Measurements from ENCODE around the gene POU4F1.

DNA sequence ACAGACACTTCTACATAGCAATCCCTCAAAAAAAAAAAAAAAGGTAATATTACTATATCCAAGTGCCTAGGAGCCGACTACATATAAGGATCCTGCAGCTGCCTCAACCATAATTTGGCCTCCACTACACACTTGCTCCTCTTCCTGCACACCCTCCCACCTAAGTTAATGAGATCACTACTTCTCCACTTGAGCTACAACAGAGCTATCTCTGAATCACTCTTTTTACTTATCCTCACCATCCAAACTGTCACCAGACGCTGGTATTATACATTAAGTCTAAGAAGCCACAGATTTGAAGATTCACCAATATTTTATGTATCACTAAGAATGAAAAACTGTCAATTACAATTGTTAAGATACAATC is 47.3 kb upstream of the POU4F1 start:
- TF ChIP-seq POLR2A (IDR thresholded peaks at IDR 0.05) = no peak
- TF ChIP-seq, protein P1, sequence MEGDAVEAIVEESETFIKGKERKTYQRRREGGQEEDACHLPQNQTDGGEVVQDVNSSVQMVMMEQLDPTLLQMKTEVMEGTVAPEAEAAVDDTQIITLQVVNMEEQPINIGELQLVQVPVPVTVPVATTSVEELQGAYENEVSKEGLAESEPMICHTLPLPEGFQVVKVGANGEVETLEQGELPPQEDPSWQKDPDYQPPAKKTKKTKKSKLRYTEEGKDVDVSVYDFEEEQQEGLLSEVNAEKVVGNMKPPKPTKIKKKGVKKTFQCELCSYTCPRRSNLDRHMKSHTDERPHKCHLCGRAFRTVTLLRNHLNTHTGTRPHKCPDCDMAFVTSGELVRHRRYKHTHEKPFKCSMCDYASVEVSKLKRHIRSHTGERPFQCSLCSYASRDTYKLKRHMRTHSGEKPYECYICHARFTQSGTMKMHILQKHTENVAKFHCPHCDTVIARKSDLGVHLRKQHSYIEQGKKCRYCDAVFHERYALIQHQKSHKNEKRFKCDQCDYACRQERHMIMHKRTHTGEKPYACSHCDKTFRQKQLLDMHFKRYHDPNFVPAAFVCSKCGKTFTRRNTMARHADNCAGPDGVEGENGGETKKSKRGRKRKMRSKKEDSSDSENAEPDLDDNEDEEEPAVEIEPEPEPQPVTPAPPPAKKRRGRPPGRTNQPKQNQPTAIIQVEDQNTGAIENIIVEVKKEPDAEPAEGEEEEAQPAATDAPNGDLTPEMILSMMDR (IDR thresholded peaks at IDR 0.05 in 4 of 5, conservative IDR thresholded peaks at IDR 0.05 in 1 of 5) = no peak

All from gastrocnemius medialis (tissue), 4 donors.